GM21529 (cell line): Measurements from ENCODE around the gene KHDC4.
"Not testable (repeated sequence)": the region's sequence is repeated elsewhere in the genome, so short reads cannot be mapped to it uniquely, and the experiment has no call there.

ENCODE experiments used
- ATAC-seq: cut with Tn5 transposase; IDR thresholded peaks from one replicate; pipeline ENCODE4 v1.9.1; 2021; ENCODE audit not compliant: unreplicated experiment

Gene KHDC4

DNA sequence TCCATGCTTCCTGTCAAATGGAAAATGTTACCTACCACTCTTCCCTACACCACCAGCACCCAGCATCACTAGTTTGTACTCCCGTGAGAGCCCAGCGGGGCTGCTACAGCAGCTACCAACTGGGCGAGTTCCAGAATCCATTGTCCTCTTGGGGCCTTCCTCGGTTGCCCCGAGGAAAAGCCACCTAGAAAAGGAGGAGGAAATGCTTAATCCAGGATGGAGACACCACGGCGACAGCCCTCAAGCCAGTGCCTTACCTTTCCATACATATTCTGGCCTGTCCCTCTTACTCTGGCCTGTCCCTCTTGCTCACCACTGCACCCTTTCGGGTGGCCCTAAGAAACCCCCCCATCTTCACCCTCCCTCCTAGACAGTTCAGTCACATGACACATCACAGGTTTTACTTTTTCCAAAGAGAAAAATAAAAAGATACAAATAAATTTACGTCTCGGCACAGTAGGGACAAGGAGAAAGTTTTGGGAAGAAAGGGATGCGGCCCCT lies 23.5 kb downstream of the KHDC4 start:
- ATAC-seq = peak; percentile 29

- ATAC-seq = no peak
These were observed 24.3 kb downstream of the KHDC4 start for GRCh38 chr1:155909894-155910293.

DNA sequence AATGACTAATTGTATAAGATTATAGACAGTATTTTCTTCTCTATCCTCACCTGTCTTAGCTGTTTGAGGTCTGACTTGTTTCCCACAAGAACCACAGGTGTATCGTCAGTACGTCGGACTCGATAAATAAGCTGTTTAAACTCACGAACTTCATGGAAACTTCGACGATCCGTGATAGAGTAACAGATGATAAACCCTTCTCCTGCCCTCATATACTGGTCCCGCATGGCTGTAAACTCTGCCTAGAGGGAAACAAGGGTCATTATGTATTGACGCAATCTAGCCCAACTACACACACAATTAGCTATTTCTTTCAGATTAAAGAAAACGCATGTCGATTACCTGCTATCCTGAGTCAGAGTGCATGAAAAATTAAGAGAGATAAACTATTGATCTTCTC lies 30.0 kb downstream of the KHDC4 start:
- no peak for ATAC-seq

GRCh38 chr1:155900161-155900560 lies 34.1 kb downstream of the KHDC4 start:
- ATAC-seq = no peak

DNA sequence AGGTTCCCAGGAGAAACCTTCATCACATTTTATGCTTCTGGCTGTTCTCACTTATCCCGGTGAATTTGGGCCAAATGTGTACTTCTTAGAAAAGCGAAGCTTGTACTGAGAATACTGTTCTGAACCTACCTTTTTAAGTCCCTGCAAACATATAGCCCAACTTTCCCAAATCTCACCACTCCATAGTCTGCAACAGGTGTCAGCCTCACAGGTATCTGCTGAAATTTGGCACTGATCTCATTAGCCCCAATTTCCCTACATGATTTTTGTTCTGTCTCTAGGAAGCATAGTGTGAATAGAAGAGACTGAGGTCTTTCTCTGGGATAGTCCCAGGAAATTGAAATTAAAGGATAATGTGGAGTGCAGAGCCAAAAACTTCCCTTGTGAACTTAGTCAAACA lies 34.5 kb downstream of the KHDC4 start:
- no peak for ATAC-seq

- ATAC-seq = no peak
These were observed 35.3 kb downstream of the KHDC4 start for GRCh38 chr1:155898888-155899287.

- no peak for ATAC-seq
These were observed 36.5 kb downstream of the KHDC4 start for GRCh38 chr1:155897746-155898145.

DNA sequence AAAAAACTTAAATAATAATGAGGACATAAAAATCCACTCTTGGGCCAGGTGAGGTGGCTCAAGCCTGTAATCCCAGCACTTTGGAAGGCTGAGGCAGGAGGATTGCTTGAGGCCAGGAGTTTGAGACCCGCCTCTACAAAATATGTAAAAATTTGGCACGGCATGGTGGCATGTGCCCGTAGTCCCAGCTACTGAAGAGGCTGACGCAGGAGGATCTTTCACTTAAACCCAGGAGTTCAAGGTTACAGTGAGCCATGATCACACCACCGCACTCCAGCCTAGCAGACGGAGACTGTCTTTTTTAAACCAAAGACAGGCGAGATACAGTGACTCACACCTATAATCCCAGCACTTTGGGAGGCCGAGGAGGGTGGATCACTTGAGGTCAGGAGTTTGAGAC lies 37.7 kb downstream of the KHDC4 start:
- not testable (repeated sequence) for ATAC-seq

GRCh38 chr1:155895617-155896016 lies 38.6 kb downstream of the KHDC4 start:
- ATAC-seq = not testable (repeated sequence)

GRCh38 chr1:155893389-155894142 lies 40.6 kb downstream of the KHDC4 start:
- no peak for ATAC-seq

DNA sequence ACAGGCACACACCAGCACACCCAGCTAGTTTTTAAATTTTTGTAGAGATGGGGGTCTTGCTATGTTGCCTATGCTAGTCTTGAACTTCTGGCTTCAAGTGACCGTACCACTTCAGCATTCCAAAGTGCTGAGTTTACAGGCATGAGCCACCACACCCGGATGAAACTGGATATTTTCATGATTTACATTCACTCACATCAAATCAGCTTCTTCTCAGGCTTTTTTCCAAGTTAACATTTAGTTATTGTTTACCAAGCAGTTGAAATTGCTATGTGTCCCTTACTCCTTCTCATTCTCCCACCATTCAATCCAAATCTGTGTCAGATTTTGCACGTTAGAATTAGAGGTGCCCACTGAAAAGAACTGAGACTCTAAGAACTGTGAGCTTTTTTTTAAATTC lies 41.4 kb downstream of the KHDC4 start:
- no peak for ATAC-seq

DNA sequence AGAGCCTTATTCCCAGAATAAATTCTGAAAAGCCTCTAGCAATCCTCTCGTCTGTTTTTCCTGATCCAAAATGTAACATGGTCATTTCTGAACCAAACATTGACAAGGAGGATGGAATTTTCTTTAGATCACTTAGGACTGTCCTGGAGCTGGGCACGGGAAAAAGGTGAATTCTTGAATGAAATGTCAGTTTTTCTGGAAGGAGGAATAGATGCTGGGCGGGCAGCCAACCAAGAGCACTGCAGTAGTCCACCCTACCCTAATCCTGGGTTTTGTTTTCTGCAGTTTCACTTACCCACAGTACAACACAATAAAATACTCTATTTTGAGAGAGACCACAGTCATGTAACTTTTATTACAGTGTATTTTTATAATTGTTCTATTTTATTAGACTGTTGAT lies 44.0 kb downstream of the KHDC4 start:
- no peak for ATAC-seq

DNA sequence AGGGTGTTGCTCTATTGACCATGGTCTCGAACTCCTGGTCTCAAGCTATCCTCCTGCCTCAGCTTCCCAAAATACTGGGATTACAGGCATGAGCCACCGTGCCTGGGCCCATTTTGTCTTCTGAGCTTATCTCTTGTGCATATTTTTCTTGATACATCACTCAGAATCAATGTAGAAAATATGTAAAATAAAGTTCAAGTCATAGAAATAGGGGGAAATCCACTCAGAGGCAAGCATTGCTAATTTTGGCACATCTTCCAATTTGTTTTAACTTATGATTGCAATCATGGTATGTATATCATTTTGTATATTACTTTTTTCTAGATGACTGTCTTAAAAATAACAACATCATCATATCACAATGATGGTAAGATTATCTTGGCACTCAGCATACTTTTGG lies 44.6 kb downstream of the KHDC4 start:
- ATAC-seq = no peak

DNA sequence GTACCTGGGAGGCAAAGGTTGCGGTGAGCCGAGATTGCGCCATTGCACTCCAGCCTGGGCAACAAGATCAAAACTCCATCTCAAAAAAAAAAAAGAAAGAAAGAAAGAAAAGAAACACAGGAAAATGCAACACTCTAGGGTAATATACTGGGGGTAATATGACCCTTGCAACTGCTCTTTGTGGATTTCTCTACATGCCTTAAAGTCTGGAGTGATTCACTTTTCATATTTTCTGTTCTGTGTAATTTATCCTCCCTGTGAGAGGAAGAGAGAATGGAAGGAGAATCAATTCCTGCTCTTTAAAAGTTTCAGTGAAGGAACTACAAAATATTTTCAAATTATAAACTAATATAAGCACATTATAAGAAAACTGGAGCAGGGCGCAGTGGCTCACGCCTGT lies 45.7 kb downstream of the KHDC4 start:
- ATAC-seq = no peak

- ATAC-seq = no peak
These were observed 49.2 kb downstream of the KHDC4 start for GRCh38 chr1:155884982-155885381.

DNA sequence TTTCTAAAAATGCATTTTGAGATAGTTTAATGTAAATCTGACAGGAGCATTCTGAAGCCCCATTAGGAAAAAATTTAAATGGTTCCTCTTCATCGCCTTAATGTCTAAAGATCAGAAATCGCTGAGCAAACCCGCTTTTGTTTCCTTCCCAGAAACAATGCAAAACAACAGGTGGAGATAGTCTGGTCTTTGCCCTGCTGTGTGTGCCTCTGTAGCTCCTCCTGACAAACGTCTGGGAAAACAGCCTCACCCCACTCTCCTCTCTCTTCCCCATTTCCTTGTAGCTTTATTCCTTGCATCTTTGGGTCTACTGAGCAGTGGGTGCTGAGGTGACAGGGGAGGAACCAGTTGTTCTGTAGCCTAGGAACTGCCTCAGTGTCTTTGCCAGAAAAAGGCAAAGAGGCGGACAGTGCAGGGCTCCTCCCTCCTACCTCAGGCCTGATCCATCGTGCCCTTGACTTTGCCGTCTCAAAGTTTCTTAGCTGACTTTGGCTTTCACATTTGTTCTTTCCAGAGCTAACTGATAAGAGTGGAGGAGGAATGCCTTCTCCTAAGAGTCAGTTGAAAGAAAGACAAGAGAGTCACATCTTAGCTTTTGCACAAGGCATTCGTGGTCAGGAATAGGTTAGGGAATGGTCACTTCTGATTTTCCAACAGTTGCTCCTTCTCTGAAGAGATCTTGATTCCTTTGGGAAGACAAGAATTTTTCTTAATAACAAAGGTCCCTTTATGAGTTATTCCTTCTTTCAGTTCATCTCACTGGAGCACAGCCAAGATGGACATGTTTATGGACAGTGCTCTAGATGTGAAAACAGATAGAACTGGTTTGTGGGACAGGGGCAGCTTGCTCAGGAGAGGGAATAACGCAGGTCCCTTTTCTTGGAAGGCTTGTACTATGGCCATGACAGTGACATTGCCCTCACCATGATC lies 49.9 kb downstream of the KHDC4 start:
- ATAC-seq = no peak

- ATAC-seq = no peak
These were observed 51.4 kb downstream of the KHDC4 start for GRCh38 chr1:155882766-155883165.

DNA sequence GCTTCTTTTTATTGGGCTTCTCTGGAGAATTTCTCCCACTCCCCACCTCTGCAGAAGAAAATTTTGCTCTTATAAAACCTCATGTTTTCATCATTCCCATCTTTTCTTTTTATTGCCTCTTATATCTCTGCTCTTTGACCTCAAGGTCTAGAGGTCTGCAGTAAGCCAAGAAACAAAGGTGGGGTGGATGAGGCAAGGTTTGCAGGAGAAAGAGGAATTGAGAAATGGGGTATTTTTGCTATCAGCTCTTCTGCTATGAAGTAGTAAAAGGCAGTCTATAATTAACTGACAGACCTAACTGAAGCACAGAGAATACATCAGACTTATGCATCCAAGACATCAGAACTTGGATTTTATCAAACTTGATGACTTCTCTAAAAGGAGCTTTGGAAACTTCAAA lies 52.0 kb downstream of the KHDC4 start:
- no peak for ATAC-seq

DNA sequence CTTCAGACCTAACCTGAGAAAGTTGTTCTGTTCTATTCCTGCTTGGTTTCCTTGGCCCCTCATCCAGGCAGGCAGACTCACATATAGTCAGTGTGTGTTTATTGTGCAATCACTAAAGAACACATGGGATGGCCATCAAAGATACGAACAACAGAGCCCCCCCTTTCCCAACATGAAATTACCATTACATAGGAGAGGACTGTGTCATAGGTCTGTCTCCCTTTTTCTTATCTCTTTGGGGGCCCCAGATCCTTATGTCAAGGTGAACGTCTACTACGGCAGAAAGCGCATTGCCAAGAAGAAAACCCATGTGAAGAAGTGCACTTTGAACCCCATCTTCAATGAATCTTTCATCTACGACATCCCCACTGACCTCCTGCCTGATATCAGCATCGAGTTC lies 53.3 kb downstream of the KHDC4 start:
- ATAC-seq = no peak

DNA sequence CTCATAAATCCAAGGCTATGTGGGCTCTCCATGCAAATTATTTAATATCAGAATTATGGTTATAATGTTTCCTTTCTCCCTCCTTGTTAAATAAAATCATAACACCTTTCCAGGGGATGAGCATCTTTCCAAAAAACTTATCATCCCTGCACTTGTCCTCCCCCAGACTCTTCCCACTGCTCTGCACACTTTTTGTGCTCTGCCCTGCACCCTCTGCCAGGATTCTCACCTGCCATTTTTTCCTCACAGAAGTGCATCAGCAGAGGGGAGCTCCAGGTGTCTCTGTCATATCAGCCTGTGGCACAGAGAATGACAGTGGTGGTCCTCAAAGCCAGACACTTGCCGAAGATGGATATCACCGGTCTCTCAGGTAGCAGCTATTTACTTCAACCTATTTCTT lies 54.0 kb downstream of the KHDC4 start:
- no peak for ATAC-seq

GRCh38 chr1:155877945-155878344 lies 56.3 kb downstream of the KHDC4 start:
- no peak for ATAC-seq

GRCh38 chr1:155873860-155874259 lies 60.4 kb downstream of the KHDC4 start:
- ATAC-seq = no peak
